GM10266 (cell line): ENCODE measurements around the gene BCKDK.

Experiments used
- DNase-seq: peaks from one replicate; pipeline ENCODE4 v3.0.0; 2012; ENCODE audit errors: extremely low spot score
- TF ChIP-seq, protein P1 (sequence below): IDR thresholded peaks from 2 replicates; pipeline ENCODE4 v1.5.1; 2012; ENCODE audit warnings: mild to moderate bottlenecking, low read depth; ENCODE audit not compliant: control insufficient read depth, insufficient read depth; ENCODE audit errors: missing control alignments

Gene BCKDK

DNA sequence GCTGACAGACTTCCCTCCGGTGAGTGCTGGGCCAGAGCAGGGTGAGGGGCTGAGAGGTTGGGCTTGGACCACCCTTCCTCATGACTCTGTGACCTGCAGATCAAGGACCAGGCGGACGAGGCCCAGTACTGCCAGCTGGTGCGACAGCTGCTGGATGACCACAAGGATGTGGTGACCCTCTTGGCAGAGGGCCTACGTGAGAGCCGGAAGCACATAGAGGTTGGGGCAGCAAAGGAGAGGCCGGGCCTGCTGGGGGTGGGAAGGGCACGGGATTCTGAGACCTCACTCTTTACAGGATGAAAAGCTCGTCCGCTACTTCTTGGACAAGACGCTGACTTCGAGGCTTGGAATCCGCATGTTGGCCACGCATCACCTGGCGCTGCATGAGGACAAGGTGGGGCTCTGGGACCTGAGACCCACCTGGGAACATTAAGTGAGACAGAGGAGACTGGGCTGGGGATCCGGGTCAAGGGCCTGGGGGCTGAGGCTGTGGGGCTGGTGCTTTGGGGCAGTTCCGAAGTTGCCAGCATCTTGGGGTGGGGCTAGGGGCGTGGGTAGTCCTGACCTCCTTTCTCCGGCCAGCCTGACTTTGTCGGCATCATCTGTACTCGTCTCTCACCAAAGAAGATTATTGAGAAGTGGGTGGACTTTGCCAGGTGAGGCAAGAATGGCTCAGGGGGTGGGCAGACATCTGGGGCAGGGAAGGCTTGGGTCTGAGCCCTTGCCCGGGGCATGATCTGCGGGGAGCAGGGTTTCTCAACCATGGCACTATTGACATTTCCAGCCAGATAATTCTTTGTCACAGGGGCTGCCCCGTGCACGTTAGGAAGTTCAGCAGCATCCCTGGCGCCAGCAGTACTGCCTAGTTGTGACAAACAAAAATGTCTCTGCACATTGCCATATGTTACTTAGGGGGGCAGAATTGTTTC lies 2.2 kb downstream of the BCKDK start:
- DNase-seq = no peak
- TF ChIP-seq, protein P1, sequence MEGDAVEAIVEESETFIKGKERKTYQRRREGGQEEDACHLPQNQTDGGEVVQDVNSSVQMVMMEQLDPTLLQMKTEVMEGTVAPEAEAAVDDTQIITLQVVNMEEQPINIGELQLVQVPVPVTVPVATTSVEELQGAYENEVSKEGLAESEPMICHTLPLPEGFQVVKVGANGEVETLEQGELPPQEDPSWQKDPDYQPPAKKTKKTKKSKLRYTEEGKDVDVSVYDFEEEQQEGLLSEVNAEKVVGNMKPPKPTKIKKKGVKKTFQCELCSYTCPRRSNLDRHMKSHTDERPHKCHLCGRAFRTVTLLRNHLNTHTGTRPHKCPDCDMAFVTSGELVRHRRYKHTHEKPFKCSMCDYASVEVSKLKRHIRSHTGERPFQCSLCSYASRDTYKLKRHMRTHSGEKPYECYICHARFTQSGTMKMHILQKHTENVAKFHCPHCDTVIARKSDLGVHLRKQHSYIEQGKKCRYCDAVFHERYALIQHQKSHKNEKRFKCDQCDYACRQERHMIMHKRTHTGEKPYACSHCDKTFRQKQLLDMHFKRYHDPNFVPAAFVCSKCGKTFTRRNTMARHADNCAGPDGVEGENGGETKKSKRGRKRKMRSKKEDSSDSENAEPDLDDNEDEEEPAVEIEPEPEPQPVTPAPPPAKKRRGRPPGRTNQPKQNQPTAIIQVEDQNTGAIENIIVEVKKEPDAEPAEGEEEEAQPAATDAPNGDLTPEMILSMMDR = no peak

DNA sequence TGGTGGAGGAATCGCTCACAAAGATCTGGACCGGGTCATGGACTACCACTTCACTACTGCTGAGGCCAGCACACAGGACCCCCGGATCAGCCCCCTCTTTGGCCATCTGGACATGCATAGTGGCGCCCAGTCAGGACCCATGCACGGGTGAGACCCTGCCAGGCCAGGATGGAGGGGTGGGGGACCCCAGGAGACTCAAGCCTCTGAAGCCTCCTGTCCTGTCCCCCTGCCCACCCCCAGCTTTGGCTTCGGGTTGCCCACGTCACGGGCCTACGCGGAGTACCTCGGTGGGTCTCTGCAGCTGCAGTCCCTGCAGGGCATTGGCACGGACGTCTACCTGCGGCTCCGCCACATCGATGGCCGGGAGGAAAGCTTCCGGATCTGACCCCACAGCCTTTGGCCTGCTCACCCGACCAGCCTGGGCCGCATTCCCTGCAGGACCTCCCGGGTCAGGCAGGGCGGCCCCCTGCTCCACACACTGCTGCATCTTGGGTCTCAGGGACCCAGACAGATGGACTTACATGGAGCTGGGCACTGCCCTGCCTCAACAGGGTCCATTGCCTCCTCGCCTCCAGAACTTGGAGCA lies 3.8 kb downstream of the BCKDK start:
- no peak for DNase-seq
- TF ChIP-seq, protein P1 = no peak

DNA sequence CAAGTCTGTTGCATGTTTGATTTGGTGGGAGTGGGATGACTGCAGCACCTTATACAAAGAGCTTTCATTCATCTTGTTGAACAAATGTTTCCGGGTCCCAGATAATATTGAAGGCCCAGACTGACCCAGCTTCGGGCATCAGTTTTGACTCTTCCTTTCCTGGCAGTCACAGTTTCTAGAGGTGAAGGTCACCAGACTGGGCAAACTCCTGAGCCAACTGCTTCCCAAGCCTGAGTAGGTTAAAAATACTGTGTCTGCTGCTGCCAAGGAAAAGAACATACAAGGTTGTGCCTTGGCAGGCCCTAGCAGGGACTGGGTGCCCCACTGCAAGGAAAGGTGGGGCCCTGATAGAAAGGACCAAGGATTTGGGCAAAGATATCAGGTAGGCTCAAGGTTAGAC lies 4.5 kb downstream of the BCKDK start:
- TF ChIP-seq, protein P1 = no peak
- DNase-seq = no peak

DNA sequence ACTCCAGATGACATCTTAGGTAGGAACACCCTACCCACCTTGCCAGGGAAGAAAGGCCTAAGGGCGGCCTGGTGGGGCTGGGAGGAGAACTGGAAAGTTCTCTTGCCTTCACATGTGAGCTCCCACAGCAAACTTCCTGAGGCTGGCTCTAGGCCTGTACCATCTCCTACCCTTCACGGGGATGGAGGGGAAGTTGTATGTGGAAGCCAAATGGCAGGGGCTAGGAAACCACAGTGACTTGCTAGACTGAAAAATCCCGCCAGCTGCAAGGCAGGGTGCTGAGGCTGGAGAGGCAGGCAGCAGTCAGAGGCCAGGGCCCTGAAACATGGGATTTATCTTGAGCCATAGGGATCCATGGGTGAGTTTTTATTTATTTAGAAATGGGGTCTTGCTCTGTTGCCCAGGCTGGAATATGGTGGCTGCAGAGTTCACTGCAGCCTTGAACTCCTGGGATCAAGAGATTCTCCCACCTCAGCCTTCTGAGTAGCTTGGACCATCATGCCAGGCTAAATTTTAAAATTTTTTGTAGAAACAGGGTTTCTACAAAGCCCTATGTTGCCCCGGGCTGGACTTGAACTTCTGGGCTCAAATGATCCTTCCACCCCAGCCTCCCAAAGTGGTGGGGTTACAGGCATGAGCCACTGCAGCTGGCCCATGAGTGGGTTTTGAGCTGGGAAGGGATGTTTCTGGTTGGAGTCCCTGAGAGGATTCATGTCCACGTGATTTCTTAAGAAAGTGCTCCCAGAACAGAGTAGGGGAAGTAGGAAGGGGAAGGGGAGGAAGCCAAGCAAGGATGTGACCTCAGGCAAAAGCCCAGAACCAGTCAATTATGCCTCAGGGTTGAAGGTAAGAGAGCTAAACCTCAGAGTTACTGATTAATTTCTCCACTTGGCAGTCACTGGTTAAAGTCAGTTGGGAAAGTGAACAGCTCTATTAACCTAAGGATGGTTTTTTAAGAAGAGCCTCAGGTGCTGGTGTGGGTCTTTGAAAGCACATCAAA lies 5.2 kb downstream of the BCKDK start:
- TF ChIP-seq, protein P1 = no peak
- DNase-seq = no peak

DNA sequence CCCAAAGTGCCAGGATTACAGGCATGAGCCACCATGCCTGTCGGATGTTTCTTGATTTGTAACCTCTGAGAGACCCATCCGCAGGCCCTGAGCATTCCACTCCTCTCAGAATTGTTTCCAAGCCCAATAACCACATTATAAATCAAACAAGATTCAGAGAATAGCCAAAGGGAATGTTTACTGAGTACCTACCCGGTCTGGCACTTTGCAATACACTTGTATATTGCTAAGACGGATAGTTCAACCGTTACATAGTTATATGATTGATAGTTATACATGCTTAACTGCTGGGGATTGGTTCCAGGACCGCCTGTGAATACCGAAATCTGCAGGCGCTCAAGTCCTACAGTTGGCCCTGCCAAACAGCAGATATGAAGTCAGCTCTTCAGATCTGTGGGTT lies 6.3 kb downstream of the BCKDK start:
- TF ChIP-seq, protein P1 = no peak

DNA sequence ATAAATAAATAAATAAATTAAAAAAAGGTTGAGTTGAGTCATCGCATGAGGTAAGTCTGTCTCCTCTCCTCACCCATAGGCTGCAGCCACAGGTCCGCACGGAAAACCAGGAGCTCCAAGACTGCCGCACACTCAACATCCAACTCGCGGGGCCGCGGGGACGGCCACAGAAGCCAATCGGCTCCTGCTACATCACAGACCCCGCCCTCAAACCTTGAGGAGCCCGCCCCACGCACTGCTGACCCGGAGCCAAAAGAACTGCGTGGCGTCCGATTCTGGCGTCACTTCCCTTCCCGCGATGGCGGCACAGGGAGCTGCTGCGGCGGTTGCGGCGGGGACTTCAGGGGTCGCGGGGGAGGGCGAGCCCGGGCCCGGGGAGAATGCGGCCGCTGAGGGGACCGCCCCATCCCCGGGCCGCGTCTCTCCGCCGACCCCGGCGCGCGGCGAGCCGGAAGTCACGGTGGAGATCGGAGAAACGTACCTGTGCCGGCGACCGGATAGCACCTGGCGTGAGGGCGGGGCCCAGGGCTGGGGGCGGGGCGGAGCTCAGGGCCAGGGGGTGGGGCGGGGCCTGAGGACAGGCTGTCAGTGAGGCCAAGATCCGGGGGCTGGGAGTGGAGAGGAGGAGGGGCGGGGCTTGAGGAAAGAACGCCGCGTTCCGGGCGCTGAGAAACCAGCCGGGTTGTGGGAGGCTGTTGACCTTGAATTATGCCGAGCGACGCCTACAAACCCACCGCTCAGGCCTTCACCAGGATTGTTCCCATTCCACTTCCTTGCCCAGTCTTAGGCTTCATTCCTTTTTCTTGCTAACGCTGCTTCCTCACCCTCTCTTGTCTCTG lies 9.4 kb downstream of the BCKDK start, which contains the start of gene KAT8:
KAT8 (plus strand) TSS at position 281 of the 839 bp plus-strand sequence; CDS start at position 299, 18 bp downstream.
- TF ChIP-seq, protein P1 = no peak
- peak; percentile 99 for DNase-seq

More for the DNA sequence above, 6.3 kb downstream of the BCKDK start:
- no peak for DNase-seq
